ENCODE results near the gene BSG.
"Not testable (repeated sequence)": the region's sequence is repeated elsewhere in the genome, so short reads cannot be mapped to it uniquely, and the experiment has no call there.

The BSG gene

GRCh38 chr19:583968-584239, 11.5 kb downstream of the BSG start:
- peaks cover 7% of the 10 kb centered on the region for H3K4me1 ChIP-seq (ENCODE audit: control insufficient read depth, insufficient read depth, low read length)
- no peaks in the 10 kb centered on the region for H3K9me3 ChIP-seq (ENCODE audit: control insufficient read depth, insufficient read depth, low read depth, low read length)
- no peak overlapping the region for H3K27ac ChIP-seq (ENCODE audit: low read depth, low read length)
- H3K4me3 ChIP-seq (ENCODE audit: low read depth, low read length), result no peak overlapping the region
- peaks cover 12% of the 10 kb centered on the region for H3K27me3 ChIP-seq (ENCODE audit: control insufficient read depth, insufficient read depth, low read length)
- peaks cover 35% of the 10 kb centered on the region for H3K36me3 ChIP-seq (ENCODE audit: control insufficient read depth, insufficient read depth, low read length)
- H3K9ac ChIP-seq (ENCODE audit: low read length), result no peak overlapping the region

GRCh38 chr19:584240-585001, 12.0 kb downstream of the BSG start:
- H3K36me3 ChIP-seq (ENCODE audit: control insufficient read depth, insufficient read depth, low read length), result peaks cover 30% of the 10 kb centered on the region
- no peak overlapping the region for H3K27ac ChIP-seq (ENCODE audit: low read depth, low read length)
- H3K4me1 ChIP-seq (ENCODE audit: control insufficient read depth, insufficient read depth, low read length), result peaks cover 11% of the 10 kb centered on the region
- no peaks in the 10 kb centered on the region for H3K9me3 ChIP-seq (ENCODE audit: control insufficient read depth, insufficient read depth, low read depth, low read length)
- no peak overlapping the region for H3K4me3 ChIP-seq (ENCODE audit: low read depth, low read length)
- peaks cover 17% of the 10 kb centered on the region for H3K27me3 ChIP-seq (ENCODE audit: control insufficient read depth, insufficient read depth, low read length)
- no peak overlapping the region for H3K9ac ChIP-seq (ENCODE audit: low read length)

- not testable (repeated sequence) for H3K9me3 ChIP-seq (ENCODE audit: control insufficient read depth, insufficient read depth, low read depth, low read length)
These were observed 12.8 kb downstream of the BSG start for GRCh38 chr19:585146-585545.

GRCh38 chr19:585551-586110, 13.2 kb downstream of the BSG start:
- Histone ChIP-seq H3K27me3 (ENCODE audit: control insufficient read depth, insufficient read depth, low read length) (peaks cover 23% of the 10 kb centered on the region), H3K27ac (ENCODE audit: low read depth, low read length) (no peak overlapping the region), H3K4me1 (ENCODE audit: control insufficient read depth, insufficient read depth, low read length) (peaks cover 11% of the 10 kb centered on the region), H3K36me3 (ENCODE audit: control insufficient read depth, insufficient read depth, low read length) (peaks cover 18% of the 10 kb centered on the region), H3K9me3 (ENCODE audit: control insufficient read depth, insufficient read depth, low read depth, low read length) (no peaks in the 10 kb centered on the region), H3K4me3 (ENCODE audit: low read depth, low read length) (no peak overlapping the region), H3K9ac (ENCODE audit: low read length) (no peak overlapping the region)

More at GRCh38 chr19:585146-585545, 12.8 kb downstream of the BSG start:
- Histone ChIP-seq H3K36me3 (ENCODE audit: control insufficient read depth, insufficient read depth, low read length) (peaks cover 23% of the 10 kb centered on the region), H3K27me3 (ENCODE audit: control insufficient read depth, insufficient read depth, low read length) (peaks cover 18% of the 10 kb centered on the region), H3K4me1 (ENCODE audit: control insufficient read depth, insufficient read depth, low read length) (peaks cover 11% of the 10 kb centered on the region)
- H3K27ac ChIP-seq (ENCODE audit: low read depth, low read length); H3K9ac ChIP-seq (ENCODE audit: low read length); H3K4me3 ChIP-seq (ENCODE audit: low read depth, low read length): not testable (repeated sequence)

- peak overlapping the region; percentile 52 for H3K4me3 ChIP-seq (ENCODE audit: low read depth, low read length)
- H3K9me3 ChIP-seq (ENCODE audit: control insufficient read depth, insufficient read depth, low read depth, low read length), result no peaks in the 10 kb centered on the region
- H3K27ac ChIP-seq (ENCODE audit: low read depth, low read length), result no peak overlapping the region
- peaks cover 13% of the 10 kb centered on the region for H3K4me1 ChIP-seq (ENCODE audit: control insufficient read depth, insufficient read depth, low read length)
- H3K27me3 ChIP-seq (ENCODE audit: control insufficient read depth, insufficient read depth, low read length), result peaks cover 49% of the 10 kb centered on the region
- no peaks in the 10 kb centered on the region; the same call in 1 of the 2 replicates for H3K36me3 ChIP-seq (ENCODE audit: control insufficient read depth, insufficient read depth, low read length)
- peak overlapping the region; percentile 35 for H3K9ac ChIP-seq (ENCODE audit: low read length)
These were observed 15.8 kb downstream of the BSG start for GRCh38 chr19:588093-588740.

- Histone ChIP-seq H3K9me3 (ENCODE audit: control insufficient read depth, insufficient read depth, low read depth, low read length) (no peaks in the 10 kb centered on the region), H3K36me3 (ENCODE audit: control insufficient read depth, insufficient read depth, low read length) (no peaks in the 10 kb centered on the region), H3K9ac (ENCODE audit: low read length) (peak overlapping the region; percentile 35), H3K4me3 (ENCODE audit: low read depth, low read length) (peak overlapping the region; percentile 52), H3K27me3 (ENCODE audit: control insufficient read depth, insufficient read depth, low read length) (peaks cover 57% of the 10 kb centered on the region), H3K27ac (ENCODE audit: low read depth, low read length) (no peak overlapping the region), H3K4me1 (ENCODE audit: control insufficient read depth, insufficient read depth, low read length) (peaks cover 13% of the 10 kb centered on the region)
These were observed 16.6 kb downstream of the BSG start for GRCh38 chr19:588741-589692.

- no peaks in the 10 kb centered on the region for H3K9me3 ChIP-seq (ENCODE audit: control insufficient read depth, insufficient read depth, low read depth, low read length)
- no peak within 1 kb of the TSS for H3K27ac ChIP-seq (ENCODE audit: low read depth, low read length)
- H3K9ac ChIP-seq (ENCODE audit: low read length), result no peak within 1 kb of the TSS
- peak within 1 kb of the TSS; percentile 52 for H3K4me3 ChIP-seq (ENCODE audit: low read depth, low read length)
- peaks cover 13% of the 10 kb centered on the region for H3K4me1 ChIP-seq (ENCODE audit: control insufficient read depth, insufficient read depth, low read length)
- H3K36me3 ChIP-seq (ENCODE audit: control insufficient read depth, insufficient read depth, low read length), result no peaks in the 10 kb centered on the region
- peaks cover 63% of the 10 kb centered on the region for H3K27me3 ChIP-seq (ENCODE audit: control insufficient read depth, insufficient read depth, low read length)
These were observed 17.4 kb downstream of the BSG start, which contains the start of gene HCN2 for GRCh38 chr19:589693-590395. TSS of gene HCN2 (plus strand) at chr19:589881. CDS start at chr19:589946, 65 bp downstream.

GRCh38 chr19:590396-590745, 18.0 kb downstream of the BSG start:
- H3K27me3 ChIP-seq (ENCODE audit: control insufficient read depth, insufficient read depth, low read length), result peaks cover 63% of the 10 kb centered on the region
- no peak overlapping the region for H3K9ac ChIP-seq (ENCODE audit: low read length)
- H3K27ac ChIP-seq (ENCODE audit: low read depth, low read length), result no peak overlapping the region
- H3K36me3 ChIP-seq (ENCODE audit: control insufficient read depth, insufficient read depth, low read length), result no peaks in the 10 kb centered on the region
- peaks cover 13% of the 10 kb centered on the region for H3K4me1 ChIP-seq (ENCODE audit: control insufficient read depth, insufficient read depth, low read length)
- peak overlapping the region; percentile 51; the same call in 1 of the 2 replicates for H3K4me3 ChIP-seq (ENCODE audit: low read depth, low read length)
- H3K9me3 ChIP-seq (ENCODE audit: control insufficient read depth, insufficient read depth, low read depth, low read length), result no peaks in the 10 kb centered on the region

- H3K9ac ChIP-seq (ENCODE audit: low read length), result no peak overlapping the region
These were observed 18.3 kb downstream of the BSG start for GRCh38 chr19:590750-591098.

More at GRCh38 chr19:590750-591098, 18.3 kb downstream of the BSG start:
- Histone ChIP-seq H3K36me3 (ENCODE audit: control insufficient read depth, insufficient read depth, low read length) (no peaks in the 10 kb centered on the region), H3K27ac (ENCODE audit: low read depth, low read length) (no peak overlapping the region), H3K4me1 (ENCODE audit: control insufficient read depth, insufficient read depth, low read length) (peaks cover 13% of the 10 kb centered on the region), H3K27me3 (ENCODE audit: control insufficient read depth, insufficient read depth, low read length) (peaks cover 63% of the 10 kb centered on the region), H3K4me3 (ENCODE audit: low read depth, low read length) (peak overlapping the region; percentile 51; the same call in 1 of the 2 replicates), H3K9me3 (ENCODE audit: control insufficient read depth, insufficient read depth, low read depth, low read length) (no peaks in the 10 kb centered on the region)
